WTC11 (cell line): Measurements from ENCODE around the gene REX1BD. TPM values are rescaled to one million over a fixed set of nuclear protein-coding genes. Genes with fewer than 3 reads are reported as not detected.

Source experiments
- ATAC-seq: fragments of 200-7000 bp; cut with Tn5 transposase; 2 replicates; pipeline ENCODE4 v1.10.0; 2021; ENCODE audit warnings: mild to moderate bottlenecking, moderate library complexity
- CTCF ChIA-PET: fragments of 300-600 bp; sonication (Branson Sonifier 250); formaldehyde crosslinking; loops from one replicate; lab custom pipeline; 2021; ENCODE audit warnings: antibody characterized with exemption; lab: Charles Lee
- POLR2A ChIA-PET: fragments of 350-600 bp; sonication (Branson Sonifier 250); formaldehyde crosslinking; loops from one replicate; lab custom pipeline; 2021; ENCODE audit warnings: antibody characterized with exemption; lab: Charles Lee
- DNase-seq: peaks from one replicate; pipeline ENCODE4 v3.0.0; 2021; ENCODE audit warnings: low spot score
- H3K27ac Mint-ChIP-seq: 2 replicates; pipeline ENCODE4 v1.8.0; 2021; ENCODE audit warnings: mixed read lengths
- H3K27me3 Mint-ChIP-seq: 2 replicates; pipeline ENCODE4 v1.8.0; 2021; ENCODE audit warnings: low read depth, mild to moderate bottlenecking, moderate library complexity, mixed read lengths
- H3K36me3 Mint-ChIP-seq: 2 replicates; pipeline ENCODE4 v1.8.0; 2021; ENCODE audit warnings: mixed read lengths
- H3K4me1 Mint-ChIP-seq: 2 replicates; pipeline ENCODE4 v1.8.0; 2022; ENCODE audit warnings: mixed read lengths
- H3K4me3 Mint-ChIP-seq: 2 replicates; pipeline ENCODE4 v1.8.0; 2021; ENCODE audit warnings: mild to moderate bottlenecking, moderate library complexity, mixed read lengths
- H3K9me3 Mint-ChIP-seq: 2 replicates; pipeline ENCODE4 v1.8.0; 2021; ENCODE audit warnings: mixed read lengths
- ATF1 ChIP-seq: sonication (generic); formaldehyde crosslinking; IDR thresholded peaks from 2 replicates; pipeline ENCODE4 v1.8.1; 2023; ENCODE audit warnings: mild to moderate bottlenecking, moderate library complexity, missing genetic modification reagents
- FOXJ3 ChIP-seq: sonication (generic); formaldehyde crosslinking; IDR thresholded peaks from 2 replicates; pipeline ENCODE4 v1.9.0; 2021; ENCODE audit warnings: missing genetic modification reagents, mild to moderate bottlenecking, borderline replicate concordance
- FOXP1 ChIP-seq: sonication (generic); formaldehyde crosslinking; IDR thresholded peaks from 2 replicates; pipeline ENCODE4 v1.8.0; 2022; ENCODE audit warnings: missing genetic modification reagents, mild to moderate bottlenecking, moderate library complexity, borderline replicate concordance
- GRHL2 ChIP-seq: fragments of 250-450 bp; sonication (Bioruptor Pico); IDR thresholded peaks from 2 replicates; pipeline ENCODE4 v1.8.0; 2022; ENCODE audit warnings: mild to moderate bottlenecking, moderate library complexity; ENCODE audit not compliant: insufficient replicate concordance, severe bottlenecking
- GTF2I ChIP-seq: fragments of 250-450 bp; sonication (Bioruptor Pico); conservative IDR thresholded peaks from 2 replicates; pipeline ENCODE4 v1.4.0; 2021; ENCODE audit warnings: mild to moderate bottlenecking
- MYBL2 ChIP-seq: sonication (generic); formaldehyde crosslinking; IDR thresholded peaks from 2 replicates; pipeline ENCODE4 v1.8.1; 2023; ENCODE audit warnings: mild to moderate bottlenecking, moderate library complexity, missing genetic modification reagents
- NFE2L1 ChIP-seq: sonication (generic); formaldehyde crosslinking; IDR thresholded peaks from 2 replicates; pipeline ENCODE4 v1.8.1; 2023; ENCODE audit warnings: missing genetic modification reagents
- NR3C1 ChIP-seq: sonication (generic); formaldehyde crosslinking; conservative IDR thresholded peaks from 2 replicates; pipeline ENCODE4 v1.8.1; 2023; ENCODE audit warnings: low read depth, mild to moderate bottlenecking, missing genetic modification reagents
- PRRX2 ChIP-seq: fragments of 250-450 bp; sonication (Bioruptor Pico); IDR thresholded peaks from 2 replicates; pipeline ENCODE4 v1.8.0; 2021; ENCODE audit warnings: mild to moderate bottlenecking
- RELA ChIP-seq: sonication (generic); formaldehyde crosslinking; IDR thresholded peaks from 2 replicates; pipeline ENCODE4 v1.8.1; 2022; ENCODE audit warnings: missing genetic modification reagents, mild to moderate bottlenecking, borderline replicate concordance
- TCF7 ChIP-seq: sonication (generic); formaldehyde crosslinking; IDR thresholded peaks from 2 replicates; pipeline ENCODE4 v1.8.0; 2022; ENCODE audit warnings: mild to moderate bottlenecking, low read depth, missing genetic modification reagents, moderate library complexity
- TEAD4 ChIP-seq: sonication (generic); formaldehyde crosslinking; IDR thresholded peaks from 2 replicates; pipeline ENCODE4 v1.8.0; 2022; ENCODE audit warnings: mild to moderate bottlenecking, missing genetic modification reagents
- ZNF121 ChIP-seq: sonication (generic); formaldehyde crosslinking; IDR thresholded peaks from 2 replicates; pipeline ENCODE4 v1.8.0; 2023; ENCODE audit warnings: missing genetic modification reagents
- ZNF396 ChIP-seq: fragments of 250-450 bp; sonication (Bioruptor Pico); IDR thresholded peaks from 2 replicates; pipeline ENCODE4 v1.8.0; 2021; ENCODE audit warnings: mild to moderate bottlenecking, moderate library complexity, borderline replicate concordance
- total RNA-seq: library from RNA; stranded (reverse); gene quantifications from 3 replicates; pipeline ENCODE4 v1.2.3, GENCODE V29; 2021
- TF ChIP-seq, protein P1 (sequence below): fragments of 250-450 bp; sonication (Bioruptor Pico); IDR thresholded peaks from 2 replicates; pipeline ENCODE4 v1.9.0; 2021; ENCODE audit warnings: moderate library complexity, mild to moderate bottlenecking, inconsistent platforms, borderline replicate concordance
- TF ChIP-seq, protein P2 (sequence below): sonication (generic); formaldehyde crosslinking; IDR thresholded peaks from 2 replicates; pipeline ENCODE4 v1.8.1; 2022; ENCODE audit warnings: low read depth, missing genetic modification reagents, borderline replicate concordance
- TF ChIP-seq, protein P3 (sequence below): fragments of 250-450 bp; sonication (Bioruptor Pico); IDR thresholded peaks from 2 replicates; pipeline ENCODE4 v1.9.0; 2021; ENCODE audit warnings: mild to moderate bottlenecking
- TF ChIP-seq, protein P4 (sequence below): sonication (generic); formaldehyde crosslinking; IDR thresholded peaks from 2 replicates; pipeline ENCODE4 v1.8.0; 2022; ENCODE audit warnings: mild to moderate bottlenecking, missing genetic modification reagents
- TF ChIP-seq, protein P5 (sequence below): fragments of 200-600 bp; IDR thresholded peaks from 2 replicates; pipeline ENCODE4 v1.8.0; 2022; ENCODE audit warnings: antibody characterized with exemption
- TF ChIP-seq, protein P6 (sequence below): sonication (generic); formaldehyde crosslinking; IDR thresholded peaks from 2 replicates; pipeline ENCODE4 v1.8.0; 2022; ENCODE audit warnings: missing genetic modification reagents
- TF ChIP-seq, protein P7 (sequence below): sonication (generic); formaldehyde crosslinking; IDR thresholded peaks from 2 replicates; pipeline ENCODE4 v1.8.0; 2023; ENCODE audit warnings: missing genetic modification reagents, mild to moderate bottlenecking, borderline replicate concordance

The REX1BD gene
- total RNA-seq, 1 experiment from 2014 or later: 90.2 TPM

DNA sequence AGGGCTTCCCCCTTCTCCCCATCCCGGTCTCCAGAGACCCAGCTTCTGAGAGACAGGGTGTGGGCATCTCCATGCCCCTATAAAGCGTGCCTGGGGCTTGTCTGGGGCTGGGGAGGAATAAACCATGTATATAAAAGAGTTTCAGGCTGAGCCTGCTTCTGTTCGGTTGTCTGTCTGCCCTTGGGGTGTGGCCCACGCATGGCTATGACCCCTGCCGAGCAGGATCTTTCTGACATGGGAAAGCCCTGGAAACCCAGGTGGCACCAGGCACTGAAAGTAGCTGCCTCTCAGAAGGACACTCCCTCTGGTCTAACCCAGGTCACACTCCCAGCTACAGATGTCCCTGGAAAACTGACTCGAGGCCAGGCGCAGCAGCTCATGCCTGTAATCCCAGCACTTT, 32.3 kb downstream of the REX1BD start:
- ATAC-seq (no peak), DNase-seq (no peak)
- ChIA-PET POLR2A (interaction anchor here (1.5 kb wide), 1 partner anchor 8 kb away, joined by 7 read pairs; the partner anchor contains the start of gene TMEM59L), CTCF (interaction anchor here (0.7 to 0.9 kb wide), 3 partner anchors 14 to 169 kb away, joined by 3 to 4 read pairs (median 3); no protein-coding TSS in a partner anchor)
- Mint-ChIP-seq H3K27ac (no peak overlapping the region), H3K4me1 (no peaks in the 10 kb centered on the region), H3K9me3 (peaks cover 7% of the 10 kb centered on the region), H3K4me3 (no peak overlapping the region), H3K36me3 (peaks cover 5% of the 10 kb centered on the region), H3K27me3 (peaks cover 9% of the 10 kb centered on the region)
- TF ChIP-seq MYBL2 (CRISPR knock-in tag) (no peak), NR3C1 (CRISPR knock-in tag) (no peak), ATF1 (no peak), ZNF121 (CRISPR knock-in tag) (no peak), FOXP1 (no peak), NFE2L1 (CRISPR knock-in tag) (no peak), RELA (no peak), GTF2I (CRISPR knock-in tag) (no peak), GRHL2 (CRISPR knock-in tag) (no peak), TCF7 (no peak), FOXJ3 (CRISPR knock-in tag) (no peak), ZNF396 (CRISPR knock-in tag) (no peak)
- TF ChIP-seq, protein P1, sequence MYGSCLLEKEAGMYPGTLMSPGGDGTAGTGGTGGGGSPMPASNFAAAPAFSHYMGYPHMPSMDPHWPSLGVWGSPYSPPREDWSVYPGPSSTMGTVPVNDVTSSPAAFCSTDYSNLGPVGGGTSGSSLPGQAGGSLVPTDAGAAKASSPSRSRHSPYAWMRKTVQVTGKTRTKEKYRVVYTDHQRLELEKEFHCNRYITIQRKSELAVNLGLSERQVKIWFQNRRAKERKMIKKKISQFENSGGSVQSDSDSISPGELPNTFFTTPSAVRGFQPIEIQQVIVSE: no peak
- TF ChIP-seq, protein P2, sequence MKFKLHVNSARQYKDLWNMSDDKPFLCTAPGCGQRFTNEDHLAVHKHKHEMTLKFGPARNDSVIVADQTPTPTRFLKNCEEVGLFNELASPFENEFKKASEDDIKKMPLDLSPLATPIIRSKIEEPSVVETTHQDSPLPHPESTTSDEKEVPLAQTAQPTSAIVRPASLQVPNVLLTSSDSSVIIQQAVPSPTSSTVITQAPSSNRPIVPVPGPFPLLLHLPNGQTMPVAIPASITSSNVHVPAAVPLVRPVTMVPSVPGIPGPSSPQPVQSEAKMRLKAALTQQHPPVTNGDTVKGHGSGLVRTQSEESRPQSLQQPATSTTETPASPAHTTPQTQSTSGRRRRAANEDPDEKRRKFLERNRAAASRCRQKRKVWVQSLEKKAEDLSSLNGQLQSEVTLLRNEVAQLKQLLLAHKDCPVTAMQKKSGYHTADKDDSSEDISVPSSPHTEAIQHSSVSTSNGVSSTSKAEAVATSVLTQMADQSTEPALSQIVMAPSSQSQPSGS (CRISPR knock-in tag): no peak
- TF ChIP-seq, protein P3, sequence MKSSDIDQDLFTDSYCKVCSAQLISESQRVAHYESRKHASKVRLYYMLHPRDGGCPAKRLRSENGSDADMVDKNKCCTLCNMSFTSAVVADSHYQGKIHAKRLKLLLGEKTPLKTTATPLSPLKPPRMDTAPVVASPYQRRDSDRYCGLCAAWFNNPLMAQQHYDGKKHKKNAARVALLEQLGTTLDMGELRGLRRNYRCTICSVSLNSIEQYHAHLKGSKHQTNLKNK (CRISPR knock-in tag): no peak
- TF ChIP-seq, protein P4, sequence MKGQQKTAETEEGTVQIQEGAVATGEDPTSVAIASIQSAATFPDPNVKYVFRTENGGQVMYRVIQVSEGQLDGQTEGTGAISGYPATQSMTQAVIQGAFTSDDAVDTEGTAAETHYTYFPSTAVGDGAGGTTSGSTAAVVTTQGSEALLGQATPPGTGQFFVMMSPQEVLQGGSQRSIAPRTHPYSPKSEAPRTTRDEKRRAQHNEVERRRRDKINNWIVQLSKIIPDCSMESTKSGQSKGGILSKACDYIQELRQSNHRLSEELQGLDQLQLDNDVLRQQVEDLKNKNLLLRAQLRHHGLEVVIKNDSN: no peak
- TF ChIP-seq, protein P5, sequence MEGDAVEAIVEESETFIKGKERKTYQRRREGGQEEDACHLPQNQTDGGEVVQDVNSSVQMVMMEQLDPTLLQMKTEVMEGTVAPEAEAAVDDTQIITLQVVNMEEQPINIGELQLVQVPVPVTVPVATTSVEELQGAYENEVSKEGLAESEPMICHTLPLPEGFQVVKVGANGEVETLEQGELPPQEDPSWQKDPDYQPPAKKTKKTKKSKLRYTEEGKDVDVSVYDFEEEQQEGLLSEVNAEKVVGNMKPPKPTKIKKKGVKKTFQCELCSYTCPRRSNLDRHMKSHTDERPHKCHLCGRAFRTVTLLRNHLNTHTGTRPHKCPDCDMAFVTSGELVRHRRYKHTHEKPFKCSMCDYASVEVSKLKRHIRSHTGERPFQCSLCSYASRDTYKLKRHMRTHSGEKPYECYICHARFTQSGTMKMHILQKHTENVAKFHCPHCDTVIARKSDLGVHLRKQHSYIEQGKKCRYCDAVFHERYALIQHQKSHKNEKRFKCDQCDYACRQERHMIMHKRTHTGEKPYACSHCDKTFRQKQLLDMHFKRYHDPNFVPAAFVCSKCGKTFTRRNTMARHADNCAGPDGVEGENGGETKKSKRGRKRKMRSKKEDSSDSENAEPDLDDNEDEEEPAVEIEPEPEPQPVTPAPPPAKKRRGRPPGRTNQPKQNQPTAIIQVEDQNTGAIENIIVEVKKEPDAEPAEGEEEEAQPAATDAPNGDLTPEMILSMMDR: no peak
- TF ChIP-seq, protein P6, sequence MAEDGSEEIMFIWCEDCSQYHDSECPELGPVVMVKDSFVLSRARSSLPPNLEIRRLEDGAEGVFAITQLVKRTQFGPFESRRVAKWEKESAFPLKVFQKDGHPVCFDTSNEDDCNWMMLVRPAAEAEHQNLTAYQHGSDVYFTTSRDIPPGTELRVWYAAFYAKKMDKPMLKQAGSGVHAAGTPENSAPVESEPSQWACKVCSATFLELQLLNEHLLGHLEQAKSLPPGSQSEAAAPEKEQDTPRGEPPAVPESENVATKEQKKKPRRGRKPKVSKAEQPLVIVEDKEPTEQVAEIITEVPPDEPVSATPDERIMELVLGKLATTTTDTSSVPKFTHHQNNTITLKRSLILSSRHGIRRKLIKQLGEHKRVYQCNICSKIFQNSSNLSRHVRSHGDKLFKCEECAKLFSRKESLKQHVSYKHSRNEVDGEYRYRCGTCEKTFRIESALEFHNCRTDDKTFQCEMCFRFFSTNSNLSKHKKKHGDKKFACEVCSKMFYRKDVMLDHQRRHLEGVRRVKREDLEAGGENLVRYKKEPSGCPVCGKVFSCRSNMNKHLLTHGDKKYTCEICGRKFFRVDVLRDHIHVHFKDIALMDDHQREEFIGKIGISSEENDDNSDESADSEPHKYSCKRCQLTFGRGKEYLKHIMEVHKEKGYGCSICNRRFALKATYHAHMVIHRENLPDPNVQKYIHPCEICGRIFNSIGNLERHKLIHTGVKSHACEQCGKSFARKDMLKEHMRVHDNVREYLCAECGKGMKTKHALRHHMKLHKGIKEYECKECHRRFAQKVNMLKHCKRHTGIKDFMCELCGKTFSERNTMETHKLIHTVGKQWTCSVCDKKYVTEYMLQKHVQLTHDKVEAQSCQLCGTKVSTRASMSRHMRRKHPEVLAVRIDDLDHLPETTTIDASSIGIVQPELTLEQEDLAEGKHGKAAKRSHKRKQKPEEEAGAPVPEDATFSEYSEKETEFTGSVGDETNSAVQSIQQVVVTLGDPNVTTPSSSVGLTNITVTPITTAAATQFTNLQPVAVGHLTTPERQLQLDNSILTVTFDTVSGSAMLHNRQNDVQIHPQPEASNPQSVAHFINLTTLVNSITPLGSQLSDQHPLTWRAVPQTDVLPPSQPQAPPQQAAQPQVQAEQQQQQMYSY (CRISPR knock-in tag): no peak

DNA sequence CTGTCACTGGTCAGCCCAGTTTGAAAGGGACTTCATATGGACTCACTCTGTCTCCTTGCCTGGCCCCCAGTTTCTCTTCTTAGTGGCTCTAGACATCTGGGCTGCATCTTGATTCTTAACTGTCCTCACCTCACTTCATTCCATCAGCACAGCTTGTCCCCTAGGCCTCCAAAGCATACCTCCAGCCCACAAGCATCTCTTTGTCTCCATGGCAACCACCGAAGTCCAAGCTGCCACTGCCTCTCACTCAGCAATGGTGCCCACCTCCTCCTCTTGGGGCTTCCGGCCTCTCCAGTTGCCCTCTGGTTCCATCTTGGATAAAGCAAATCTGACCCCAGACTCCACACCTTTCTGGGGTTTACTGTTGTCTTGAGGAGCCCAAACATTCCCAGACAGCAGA, 38.3 kb downstream of the REX1BD start:
- Mint-ChIP-seq H3K27me3 (peaks cover 25% of the 10 kb centered on the region), H3K4me3 (no peak overlapping the region), H3K36me3 (no peaks in the 10 kb centered on the region), H3K27ac (no peak overlapping the region), H3K4me1 (no peaks in the 10 kb centered on the region), H3K9me3 (no peaks in the 10 kb centered on the region)
- ChIA-PET POLR2A (no interaction called here), CTCF (interaction anchor here (1.3 kb wide), 1 partner anchor 14 kb away, joined by 3 read pairs; the partner anchor contains the start of gene TMEM59L)
- no peak for ATAC-seq
- no peak for DNase-seq
- TF ChIP-seq TEAD4 (no peak), PRRX2 (CRISPR knock-in tag) (no peak), FOXJ3 (CRISPR knock-in tag) (no peak)
- TF ChIP-seq, protein P7, sequence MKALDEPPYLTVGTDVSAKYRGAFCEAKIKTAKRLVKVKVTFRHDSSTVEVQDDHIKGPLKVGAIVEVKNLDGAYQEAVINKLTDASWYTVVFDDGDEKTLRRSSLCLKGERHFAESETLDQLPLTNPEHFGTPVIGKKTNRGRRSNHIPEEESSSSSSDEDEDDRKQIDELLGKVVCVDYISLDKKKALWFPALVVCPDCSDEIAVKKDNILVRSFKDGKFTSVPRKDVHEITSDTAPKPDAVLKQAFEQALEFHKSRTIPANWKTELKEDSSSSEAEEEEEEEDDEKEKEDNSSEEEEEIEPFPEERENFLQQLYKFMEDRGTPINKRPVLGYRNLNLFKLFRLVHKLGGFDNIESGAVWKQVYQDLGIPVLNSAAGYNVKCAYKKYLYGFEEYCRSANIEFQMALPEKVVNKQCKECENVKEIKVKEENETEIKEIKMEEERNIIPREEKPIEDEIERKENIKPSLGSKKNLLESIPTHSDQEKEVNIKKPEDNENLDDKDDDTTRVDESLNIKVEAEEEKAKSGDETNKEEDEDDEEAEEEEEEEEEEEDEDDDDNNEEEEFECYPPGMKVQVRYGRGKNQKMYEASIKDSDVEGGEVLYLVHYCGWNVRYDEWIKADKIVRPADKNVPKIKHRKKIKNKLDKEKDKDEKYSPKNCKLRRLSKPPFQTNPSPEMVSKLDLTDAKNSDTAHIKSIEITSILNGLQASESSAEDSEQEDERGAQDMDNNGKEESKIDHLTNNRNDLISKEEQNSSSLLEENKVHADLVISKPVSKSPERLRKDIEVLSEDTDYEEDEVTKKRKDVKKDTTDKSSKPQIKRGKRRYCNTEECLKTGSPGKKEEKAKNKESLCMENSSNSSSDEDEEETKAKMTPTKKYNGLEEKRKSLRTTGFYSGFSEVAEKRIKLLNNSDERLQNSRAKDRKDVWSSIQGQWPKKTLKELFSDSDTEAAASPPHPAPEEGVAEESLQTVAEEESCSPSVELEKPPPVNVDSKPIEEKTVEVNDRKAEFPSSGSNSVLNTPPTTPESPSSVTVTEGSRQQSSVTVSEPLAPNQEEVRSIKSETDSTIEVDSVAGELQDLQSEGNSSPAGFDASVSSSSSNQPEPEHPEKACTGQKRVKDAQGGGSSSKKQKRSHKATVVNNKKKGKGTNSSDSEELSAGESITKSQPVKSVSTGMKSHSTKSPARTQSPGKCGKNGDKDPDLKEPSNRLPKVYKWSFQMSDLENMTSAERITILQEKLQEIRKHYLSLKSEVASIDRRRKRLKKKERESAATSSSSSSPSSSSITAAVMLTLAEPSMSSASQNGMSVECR: no peak
